Stimulated activated CD4-positive, alpha-beta T cell treated with anti-CD3 and anti-CD28 coated beads, Interleukin-2, amount 100 ng/mL, for 4 hours (primary cell): ENCODE measurements around the gene XRCC1.
A peak's percentile ranks its signal among the peaks of the same experiment; 100 is the strongest.
"Not testable (repeated sequence)": the region's sequence is repeated elsewhere in the genome, so short reads cannot be mapped to it uniquely, and the experiment has no call there.

Experiments used
- DNase-seq: peaks from one replicate; pipeline ENCODE4 v3.0.0-alpha.2; 2020; ENCODE audit warnings: low read depth

Gene XRCC1

GRCh38 chr19:43575955-43576878 lies 890 bp upstream of the XRCC1 start:
- DNase-seq, result no peak

- DNase-seq, result no peak
Measured at GRCh38 chr19:43574424-43575155, 737 bp downstream of the XRCC1 start.

- no peak for DNase-seq
Measured at GRCh38 chr19:43572171-43572588, 3.1 kb downstream of the XRCC1 start.

- no peak for DNase-seq
Measured at GRCh38 chr19:43570174-43570791, 5.0 kb downstream of the XRCC1 start.

- no peak for DNase-seq
Measured at GRCh38 chr19:43569657-43570056, 5.7 kb downstream of the XRCC1 start.

GRCh38 chr19:43564800-43565199 lies 10.5 kb downstream of the XRCC1 start:
- no peak for DNase-seq

GRCh38 chr19:43563816-43564457 lies 11.4 kb downstream of the XRCC1 start:
- no peak for DNase-seq

GRCh38 chr19:43562698-43563241 lies 12.6 kb downstream of the XRCC1 start:
- peak; percentile 61 for DNase-seq

- no peak for DNase-seq
Measured at GRCh38 chr19:43562226-43562697, 13.1 kb downstream of the XRCC1 start.

- no peak for DNase-seq
Measured at GRCh38 chr19:43561139-43561970, 14.0 kb downstream of the XRCC1 start.

GRCh38 chr19:43560687-43561086 lies 14.6 kb downstream of the XRCC1 start:
- peak; percentile 11 for DNase-seq

GRCh38 chr19:43555185-43555770 lies 20.0 kb downstream of the XRCC1 start:
- peak; percentile 74 for DNase-seq

- no peak for DNase-seq
Measured at GRCh38 chr19:43554317-43554895, 20.9 kb downstream of the XRCC1 start.

- no peak for DNase-seq
Measured at GRCh38 chr19:43553656-43554055, 21.7 kb downstream of the XRCC1 start.

- no peak for DNase-seq
Measured at GRCh38 chr19:43552616-43553015, 22.7 kb downstream of the XRCC1 start.

GRCh38 chr19:43552198-43552450 lies 23.2 kb downstream of the XRCC1 start:
- no peak for DNase-seq

GRCh38 chr19:43551399-43552197 lies 23.7 kb downstream of the XRCC1 start:
- DNase-seq, result no peak

- no peak for DNase-seq
Measured at GRCh38 chr19:43548706-43549105, 26.6 kb downstream of the XRCC1 start.

GRCh38 chr19:43547926-43548325 lies 27.4 kb downstream of the XRCC1 start:
- DNase-seq, result not testable (repeated sequence)

- no peak for DNase-seq
Measured at GRCh38 chr19:43546581-43546980, 28.7 kb downstream of the XRCC1 start.
